ENCODE measurements around the gene CRABP2.

CRABP2 gene

DNA sequence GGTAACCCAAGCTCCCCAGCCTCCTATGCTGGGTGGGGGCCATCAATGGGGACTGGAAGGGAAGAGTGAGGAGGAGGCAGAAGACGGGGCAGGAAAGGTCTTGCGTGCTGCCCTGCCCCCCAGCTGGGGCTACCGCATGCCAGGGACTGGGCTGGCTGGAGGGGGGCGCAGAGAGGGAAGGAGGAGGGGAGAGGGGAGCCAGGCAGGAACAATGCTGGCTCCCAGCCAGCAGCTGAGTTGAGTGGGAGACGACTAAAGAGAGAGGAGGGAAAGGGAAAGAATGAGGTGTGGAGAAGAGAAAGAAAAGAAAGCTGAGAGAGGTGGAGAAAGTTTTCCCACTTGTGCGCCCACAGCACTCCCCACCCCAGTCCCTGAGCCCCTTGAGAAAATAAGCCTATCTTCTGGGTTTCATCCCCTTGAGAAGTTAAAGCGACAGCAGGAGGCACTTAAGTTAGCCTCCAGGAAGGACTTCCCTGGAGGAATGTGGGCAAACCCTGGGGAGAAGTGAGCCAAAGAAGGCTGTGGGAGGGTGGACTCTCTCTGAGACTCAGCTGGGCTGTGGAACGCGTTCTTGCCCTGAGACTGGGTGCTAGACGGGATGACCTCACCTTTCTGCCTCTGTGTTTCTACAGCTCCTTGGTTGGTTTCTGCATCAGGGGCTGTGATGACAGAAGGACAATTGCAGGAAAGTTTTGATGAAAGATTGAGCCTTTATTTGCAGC, 15.3 kb downstream of the CRABP2 start:
- no peak for DNase-seq

- DNase-seq: peak; percentile 39
Measured at GRCh38 chr1:156689035-156689952, 16.1 kb downstream of the CRABP2 start.

DNA sequence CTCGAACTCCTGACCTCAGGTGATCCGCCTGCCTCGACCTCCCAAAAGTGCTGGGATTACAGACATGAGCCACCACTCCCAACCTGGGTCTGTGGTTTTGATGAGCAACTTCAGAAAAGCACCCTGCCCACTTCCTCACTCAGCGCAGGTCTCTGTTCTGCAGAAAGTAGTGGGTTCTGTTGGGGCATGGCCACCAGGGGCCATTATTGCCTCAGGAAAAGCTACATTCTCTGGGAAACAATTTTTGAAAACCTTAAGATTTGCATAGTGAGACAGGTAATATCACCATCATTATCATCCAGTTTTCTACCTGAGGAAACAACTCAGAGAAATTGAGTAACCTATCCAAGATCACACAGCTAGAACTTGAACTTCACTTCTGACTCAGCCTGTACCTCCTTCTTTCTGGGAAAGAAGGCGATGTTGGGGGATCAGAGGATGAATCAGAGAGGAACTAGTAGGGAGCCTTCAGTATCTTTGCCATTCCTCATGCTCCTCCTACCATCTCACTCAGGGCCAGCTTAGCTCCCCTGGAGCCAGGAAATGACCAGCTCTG, 21.1 kb downstream of the CRABP2 start:
- DNase-seq: no peak

DNA sequence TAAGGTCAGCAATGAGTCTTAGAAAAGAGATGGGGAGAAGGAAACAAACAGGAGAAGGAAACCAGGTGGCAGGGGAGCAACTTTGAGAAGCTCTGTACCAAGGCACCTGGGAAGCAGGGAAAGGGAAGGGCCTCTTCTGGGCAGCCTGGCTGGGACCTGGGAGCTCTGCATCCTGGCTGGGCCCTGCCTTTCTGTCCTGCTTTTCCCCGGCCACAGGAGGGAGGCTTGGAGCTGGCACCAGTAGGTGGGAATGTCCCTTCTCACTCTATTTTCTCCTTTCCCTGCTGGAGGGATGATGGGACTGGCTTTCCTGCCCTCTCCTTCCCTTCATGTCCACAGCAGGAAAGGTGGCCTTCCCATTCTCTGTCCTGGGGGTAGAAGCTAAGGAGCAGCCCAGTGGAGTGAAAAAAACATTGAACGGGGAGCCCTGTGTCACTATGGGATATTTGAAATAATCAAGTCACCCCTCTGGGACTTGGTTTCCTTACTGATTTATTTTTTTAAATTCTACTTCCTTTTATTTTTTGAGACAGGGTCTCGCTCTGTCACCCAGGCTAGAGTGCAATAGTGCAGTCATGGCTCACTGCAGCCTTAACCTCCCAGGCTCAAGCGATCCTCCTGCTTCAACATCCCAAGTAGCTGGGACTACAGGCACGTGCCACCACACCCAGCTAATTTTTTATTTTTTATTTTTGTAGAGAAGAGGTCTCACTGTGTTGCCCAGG, 23.1 kb downstream of the CRABP2 start:
- no peak for DNase-seq

- DNase-seq: no peak
Measured at GRCh38 chr1:156681196-156681960, 24.0 kb downstream of the CRABP2 start.

- DNase-seq: no peak
Measured at GRCh38 chr1:156680056-156680455, 25.3 kb downstream of the CRABP2 start.

GRCh38 chr1:156677616-156678596, 27.5 kb downstream of the CRABP2 start:
- no peak for DNase-seq

- no peak for DNase-seq
Measured at GRCh38 chr1:156676820-156677615, 28.4 kb downstream of the CRABP2 start, which contains the start of gene NES. Gene NES (minus strand): TSS chr1:156677407. CDS start chr1:156677264, 143 bp downstream.

- DNase-seq: no peak
Measured at GRCh38 chr1:156676114-156676819, 29.1 kb downstream of the CRABP2 start.

- DNase-seq: no peak
Measured at GRCh38 chr1:156675210-156676113, 29.9 kb downstream of the CRABP2 start.

DNA sequence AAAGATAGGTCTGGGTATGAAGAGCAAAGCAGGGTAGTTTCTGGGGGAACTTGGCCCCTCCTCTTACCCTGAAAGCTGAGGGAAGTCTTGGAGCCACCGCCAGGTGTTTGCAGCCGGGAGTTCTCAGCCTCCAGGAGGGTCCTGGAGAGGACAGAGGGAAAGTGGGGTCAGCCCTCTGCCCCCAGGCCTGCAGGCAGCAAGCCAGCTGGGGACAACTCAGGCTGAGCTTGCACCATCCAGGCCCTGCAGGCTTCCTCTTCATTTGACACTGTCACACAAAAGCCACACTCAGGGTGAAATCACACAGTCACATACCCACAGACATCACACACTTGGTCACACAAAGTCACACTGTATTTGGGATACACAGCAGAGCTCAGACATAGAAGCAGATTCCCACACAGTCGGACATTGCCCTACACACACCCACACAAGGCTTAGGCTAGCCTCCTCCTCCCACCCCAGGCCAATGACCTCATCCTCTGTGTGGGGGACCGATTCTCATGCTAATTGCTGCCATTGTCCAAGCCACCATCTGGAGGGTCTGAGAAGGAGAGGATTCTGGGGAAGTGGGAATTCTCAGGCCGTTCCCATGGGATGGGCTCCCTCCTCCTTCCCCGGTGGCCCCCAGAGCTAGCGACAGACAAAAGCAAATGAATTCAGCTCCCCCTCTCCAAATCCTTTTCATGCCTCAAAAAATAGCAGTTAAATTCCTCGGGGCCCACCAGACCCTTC, 31.8 kb downstream of the CRABP2 start:
- no peak for DNase-seq

DNA sequence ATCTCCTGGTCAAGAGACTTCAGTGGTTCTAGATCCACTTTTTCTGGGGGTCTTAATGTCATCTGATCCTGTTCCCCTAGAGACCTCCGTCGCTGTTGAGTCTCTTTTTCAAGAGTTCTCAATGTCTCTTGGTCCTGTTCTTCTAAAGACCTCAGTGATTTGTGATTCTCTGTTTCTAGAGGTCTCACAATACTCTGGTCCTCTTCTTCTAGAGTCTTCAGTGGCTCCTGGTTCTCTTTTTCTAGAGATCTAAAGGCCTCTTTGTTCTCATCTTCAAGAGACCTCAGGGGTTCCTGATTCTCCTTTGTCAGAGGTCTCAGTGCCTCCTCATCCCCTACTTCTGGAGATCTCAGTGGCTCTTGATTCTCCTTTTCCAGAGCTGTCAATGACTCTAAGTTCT, 33.6 kb downstream of the CRABP2 start:
- no peak for DNase-seq

- DNase-seq: no peak
Measured at GRCh38 chr1:156670791-156671190, 34.6 kb downstream of the CRABP2 start.

- DNase-seq: no peak
Measured at GRCh38 chr1:156670359-156670758, 35.0 kb downstream of the CRABP2 start.

- no peak for DNase-seq
Measured at GRCh38 chr1:156669794-156670193, 35.6 kb downstream of the CRABP2 start.

DNA sequence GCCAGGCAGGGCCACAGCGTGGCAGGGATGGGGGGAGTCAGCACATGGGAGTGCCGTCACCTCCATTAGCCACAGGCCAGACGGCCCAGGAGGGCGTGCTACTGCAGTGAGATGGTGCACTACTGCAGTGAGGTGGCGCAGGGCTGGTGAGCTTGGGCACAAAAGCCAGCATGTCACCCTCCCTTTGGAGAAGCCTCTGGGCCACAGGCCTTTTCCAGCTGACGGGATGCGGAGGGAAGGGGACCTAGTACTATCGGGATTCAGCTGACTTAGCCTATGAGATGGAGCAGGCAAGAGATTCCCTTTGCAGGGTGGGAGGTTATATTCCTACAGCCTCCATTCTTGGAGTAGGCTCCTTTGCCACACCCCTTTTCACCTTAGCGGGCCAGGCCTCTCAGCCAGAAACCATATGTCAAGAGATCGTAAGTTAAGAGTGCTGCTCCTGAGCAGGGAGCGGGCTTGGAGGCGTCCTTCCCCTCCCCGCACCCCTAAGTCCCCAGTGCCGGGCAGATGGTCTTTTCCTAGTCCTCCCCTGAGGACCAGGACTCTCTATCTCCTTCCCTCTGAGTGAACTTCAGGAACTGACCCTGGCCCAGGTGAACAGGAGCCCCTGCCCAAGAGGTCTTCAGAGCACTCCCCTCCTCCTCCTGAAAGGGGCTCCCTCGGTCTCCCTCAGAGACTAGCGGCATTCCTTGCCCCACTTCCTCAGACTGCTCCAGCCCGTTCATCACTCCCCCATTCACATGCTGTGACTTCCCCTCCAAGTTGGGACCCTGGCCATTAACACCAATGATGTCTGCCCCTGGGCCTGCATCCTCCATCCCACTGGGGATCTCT, 36.4 kb downstream of the CRABP2 start:
- DNase-seq: no peak

Measured in activated gamma-delta T cell (primary cell).